WTC11 (cell line): ENCODE measurements around the gene TRIOBP.

ENCODE experiments used
- ESRRA ChIP-seq: sonication (generic); formaldehyde crosslinking; IDR thresholded peaks from 2 replicates; pipeline ENCODE4 v1.8.1; 2022; ENCODE audit warnings: mild to moderate bottlenecking, missing genetic modification reagents, borderline replicate concordance
- JUN ChIP-seq: sonication (generic); formaldehyde crosslinking; IDR thresholded peaks from 2 replicates; pipeline ENCODE4 v1.8.0; 2023; ENCODE audit warnings: mild to moderate bottlenecking, missing genetic modification reagents
- NR1H2 ChIP-seq: sonication (generic); formaldehyde crosslinking; IDR thresholded peaks from 2 replicates; pipeline ENCODE4 v1.9.0; 2021; ENCODE audit warnings: mild to moderate bottlenecking, moderate library complexity, missing genetic modification reagents
- RELA ChIP-seq: sonication (generic); formaldehyde crosslinking; IDR thresholded peaks from 2 replicates; pipeline ENCODE4 v1.8.1; 2022; ENCODE audit warnings: missing genetic modification reagents, mild to moderate bottlenecking, borderline replicate concordance
- SMAD4 ChIP-seq: sonication (generic); formaldehyde crosslinking; IDR thresholded peaks from 2 replicates; pipeline ENCODE4 v1.8.0; 2022; ENCODE audit warnings: mild to moderate bottlenecking, missing genetic modification reagents
- TF ChIP-seq, protein P1 (sequence below): fragments of 200-600 bp; IDR thresholded peaks from 2 replicates; pipeline ENCODE4 v1.8.0; 2022; ENCODE audit warnings: antibody characterized with exemption

DNA sequence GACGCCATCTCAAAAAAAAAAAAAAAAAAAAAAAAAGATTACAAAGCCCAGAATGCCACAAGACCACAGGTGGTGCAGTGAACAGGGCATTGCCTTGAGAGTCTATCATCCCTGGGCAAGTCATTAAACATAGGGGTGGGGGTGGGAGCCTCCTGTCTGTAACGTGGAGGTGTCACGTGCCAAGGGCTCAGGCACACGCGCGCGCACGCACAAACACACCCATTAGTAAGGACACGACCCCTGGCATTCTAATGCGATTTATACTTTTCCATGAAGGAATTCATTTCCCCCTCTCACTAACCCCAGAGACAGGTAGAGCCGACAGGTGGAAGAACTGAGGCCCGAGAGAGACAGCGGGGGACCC lies 105.1 kb downstream of the TRIOBP start:
- TF ChIP-seq RELA (no peak), SMAD4 (CRISPR knock-in tag) (no peak), ESRRA (CRISPR knock-in tag) (no peak), NR1H2 (CRISPR knock-in tag) (no peak), JUN (no peak)
- TF ChIP-seq, protein P1, sequence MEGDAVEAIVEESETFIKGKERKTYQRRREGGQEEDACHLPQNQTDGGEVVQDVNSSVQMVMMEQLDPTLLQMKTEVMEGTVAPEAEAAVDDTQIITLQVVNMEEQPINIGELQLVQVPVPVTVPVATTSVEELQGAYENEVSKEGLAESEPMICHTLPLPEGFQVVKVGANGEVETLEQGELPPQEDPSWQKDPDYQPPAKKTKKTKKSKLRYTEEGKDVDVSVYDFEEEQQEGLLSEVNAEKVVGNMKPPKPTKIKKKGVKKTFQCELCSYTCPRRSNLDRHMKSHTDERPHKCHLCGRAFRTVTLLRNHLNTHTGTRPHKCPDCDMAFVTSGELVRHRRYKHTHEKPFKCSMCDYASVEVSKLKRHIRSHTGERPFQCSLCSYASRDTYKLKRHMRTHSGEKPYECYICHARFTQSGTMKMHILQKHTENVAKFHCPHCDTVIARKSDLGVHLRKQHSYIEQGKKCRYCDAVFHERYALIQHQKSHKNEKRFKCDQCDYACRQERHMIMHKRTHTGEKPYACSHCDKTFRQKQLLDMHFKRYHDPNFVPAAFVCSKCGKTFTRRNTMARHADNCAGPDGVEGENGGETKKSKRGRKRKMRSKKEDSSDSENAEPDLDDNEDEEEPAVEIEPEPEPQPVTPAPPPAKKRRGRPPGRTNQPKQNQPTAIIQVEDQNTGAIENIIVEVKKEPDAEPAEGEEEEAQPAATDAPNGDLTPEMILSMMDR, result no peak
